Chondrocyte (in vitro differentiated cells): ENCODE results near the gene TMEM40. TPM values are rescaled to one million over a fixed set of nuclear protein-coding genes. Genes with fewer than 3 reads are reported as not detected.
A peak's percentile ranks its signal among the peaks of the same experiment; 100 is the strongest.

Source experiments
- DNase-seq: peaks from one replicate; pipeline ENCODE4 v3.0.0; 2021; ENCODE audit warnings: mixed read lengths, low spot score
- H3K27ac Mint-ChIP-seq: one replicate; pipeline ENCODE4 v1.8.0; 2021; ENCODE audit warnings: mild to moderate bottlenecking, moderate library complexity, mixed read lengths; ENCODE audit not compliant: unreplicated experiment
- H3K27me3 Mint-ChIP-seq: 2 replicates; pipeline ENCODE4 v1.8.0; 2021; ENCODE audit warnings: low read depth, mixed read lengths
- H3K36me3 Mint-ChIP-seq: 2 replicates; pipeline ENCODE4 v1.8.0; 2021; ENCODE audit warnings: low read depth, mixed read lengths
- H3K4me1 Mint-ChIP-seq: 2 replicates; pipeline ENCODE4 v1.8.0; 2021; ENCODE audit warnings: low read depth, mild to moderate bottlenecking, mixed read lengths
- H3K4me3 Mint-ChIP-seq: one replicate; pipeline ENCODE4 v1.8.0; 2021; ENCODE audit warnings: mild to moderate bottlenecking, moderate library complexity, mixed read lengths; ENCODE audit not compliant: unreplicated experiment
- H3K9me3 Mint-ChIP-seq: 2 replicates; pipeline ENCODE4 v1.8.0; 2021; ENCODE audit warnings: low read depth, mixed read lengths
- CTCF ChIP-seq: fragments of 200-600 bp; sonication (generic); IDR thresholded peaks from 2 replicates; pipeline ENCODE4 v1.5.0; 2021; ENCODE audit warnings: antibody characterized with exemption, mild to moderate bottlenecking, moderate library complexity
- total RNA-seq: library from RNA; stranded (reverse); gene quantifications from 3 replicates; pipeline ENCODE4 v1.2.1, GENCODE V29; 2021

TMEM40 gene
- total RNA-seq, 1 donor from 2014 or later: not detected

GRCh38 chr3:12733566-12733965 lies 25.5 kb downstream of the TMEM40 start:
- peaks cover 18% of the 10 kb centered on the region for H3K4me1 Mint-ChIP-seq
- H3K27ac Mint-ChIP-seq: no peak overlapping the region
- TF ChIP-seq CTCF: no peak
- no peaks in the 10 kb centered on the region for H3K27me3 Mint-ChIP-seq
- H3K36me3 Mint-ChIP-seq: no peaks in the 10 kb centered on the region
- no peak for DNase-seq
- no peak overlapping the region for H3K4me3 Mint-ChIP-seq
- H3K9me3 Mint-ChIP-seq: no peaks in the 10 kb centered on the region

GRCh38 chr3:12730506-12731242 lies 28.4 kb downstream of the TMEM40 start:
- Mint-ChIP-seq H3K27ac (no peak overlapping the region), H3K9me3 (no peaks in the 10 kb centered on the region), H3K4me1 (peaks cover 16% of the 10 kb centered on the region), H3K36me3 (no peaks in the 10 kb centered on the region), H3K4me3 (no peak overlapping the region), H3K27me3 (no peaks in the 10 kb centered on the region)
- TF ChIP-seq CTCF: no peak
- no peak for DNase-seq

DNA sequence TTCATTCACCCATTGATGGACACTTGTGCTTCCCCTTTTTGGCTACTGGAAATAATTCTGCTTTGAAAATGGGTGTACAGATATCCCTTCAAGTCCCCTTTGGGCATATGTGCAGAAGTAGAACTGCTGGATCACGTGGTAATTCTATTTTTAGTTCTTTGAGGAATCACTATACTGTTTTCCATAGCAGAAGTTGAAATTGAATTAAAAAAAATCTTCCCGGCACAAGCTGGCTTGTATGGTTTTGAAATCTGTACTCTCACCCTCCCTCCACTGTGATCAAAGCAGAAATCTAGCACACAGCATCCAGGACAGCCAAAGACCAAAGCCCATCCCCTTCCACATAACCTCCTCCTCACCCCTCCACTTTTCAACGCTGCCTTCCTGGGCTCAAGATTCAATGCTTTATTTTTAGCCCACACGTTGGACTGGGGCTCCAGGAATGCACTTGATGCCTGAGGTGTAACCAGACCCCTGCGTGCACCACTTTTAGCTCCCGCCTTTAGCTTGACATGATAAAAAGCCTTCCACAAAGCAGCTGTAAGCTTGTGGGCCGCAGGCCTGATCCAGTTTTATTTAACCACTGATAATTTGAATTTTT lies 29.9 kb downstream of the TMEM40 start:
- DNase-seq: no peak
- H3K27ac Mint-ChIP-seq: peak overlapping the region; percentile 72

GRCh38 chr3:12727937-12728336 lies 31.1 kb downstream of the TMEM40 start:
- no peak for DNase-seq
- Mint-ChIP-seq H3K27me3 (no peaks in the 10 kb centered on the region), H3K4me1 (peaks cover 16% of the 10 kb centered on the region), H3K9me3 (peaks cover 10% of the 10 kb centered on the region), H3K36me3 (no peaks in the 10 kb centered on the region), H3K4me3 (no peak overlapping the region), H3K27ac (no peak overlapping the region)
- no peak for TF ChIP-seq CTCF

More for the DNA sequence above, 29.9 kb downstream of the TMEM40 start:
- no peaks in the 10 kb centered on the region for H3K36me3 Mint-ChIP-seq
- no peak overlapping the region for H3K4me3 Mint-ChIP-seq
- TF ChIP-seq CTCF: no peak
- H3K4me1 Mint-ChIP-seq: peaks cover 16% of the 10 kb centered on the region
- no peaks in the 10 kb centered on the region for H3K27me3 Mint-ChIP-seq
- peaks cover 6% of the 10 kb centered on the region for H3K9me3 Mint-ChIP-seq

DNA sequence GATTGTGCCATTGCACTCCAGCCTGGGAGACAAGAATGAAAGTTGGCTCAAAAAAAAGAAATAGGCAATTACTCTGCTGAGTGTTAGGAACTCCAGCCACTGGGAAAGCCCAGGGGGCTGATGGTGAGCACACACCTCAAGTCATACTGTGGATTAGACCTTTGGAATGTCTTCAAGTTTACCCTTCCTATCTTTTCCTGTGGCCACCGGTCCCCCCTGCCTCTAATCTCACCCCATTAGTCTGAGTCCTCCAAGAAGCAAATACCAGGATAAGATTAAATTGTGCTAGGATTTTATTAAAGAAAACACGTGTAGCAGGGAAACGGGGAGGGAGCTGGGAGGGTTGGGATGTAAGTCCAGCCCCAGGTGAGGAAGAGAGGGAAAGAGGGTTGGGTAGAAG lies 31.6 kb downstream of the TMEM40 start:
- no peaks in the 10 kb centered on the region for H3K36me3 Mint-ChIP-seq
- TF ChIP-seq CTCF: no peak
- no peak overlapping the region for H3K27ac Mint-ChIP-seq
- DNase-seq: no peak
- peaks cover 16% of the 10 kb centered on the region for H3K4me1 Mint-ChIP-seq
- H3K27me3 Mint-ChIP-seq: no peaks in the 10 kb centered on the region
- H3K4me3 Mint-ChIP-seq: no peak overlapping the region
- peaks cover 10% of the 10 kb centered on the region for H3K9me3 Mint-ChIP-seq
